GM18519 (cell line): Measurements from ENCODE around the gene FRYL.

Experiments used
- ATAC-seq: cut with Tn5 transposase; IDR thresholded peaks from one replicate; pipeline ENCODE4 v1.9.1; 2021; ENCODE audit warnings: mild to moderate bottlenecking, moderate library complexity; ENCODE audit not compliant: unreplicated experiment, low FRiP score

The FRYL gene

GRCh38 chr4:48570646-48571220, 209.3 kb downstream of the FRYL start:
- no peak for ATAC-seq

DNA sequence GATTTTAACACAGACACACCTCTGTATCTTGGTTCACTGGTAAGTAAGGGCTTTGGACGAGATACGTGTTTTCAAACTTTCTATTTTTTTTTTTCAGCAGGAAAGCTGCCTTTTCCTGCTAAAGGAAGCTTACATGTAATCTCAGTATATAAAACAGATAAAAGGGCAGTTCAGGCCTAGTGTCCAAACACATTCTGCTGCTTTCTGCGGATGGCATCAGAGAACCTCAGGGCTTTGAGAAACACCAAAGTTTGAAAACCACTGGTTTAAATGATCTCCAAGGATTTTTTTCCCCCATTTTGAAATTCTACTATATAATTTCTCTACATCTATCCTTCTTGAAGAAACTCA, 214.1 kb downstream of the FRYL start:
- ATAC-seq, result no peak

GRCh38 chr4:48565362-48566033, 214.6 kb downstream of the FRYL start:
- ATAC-seq, result peak; percentile 52

DNA sequence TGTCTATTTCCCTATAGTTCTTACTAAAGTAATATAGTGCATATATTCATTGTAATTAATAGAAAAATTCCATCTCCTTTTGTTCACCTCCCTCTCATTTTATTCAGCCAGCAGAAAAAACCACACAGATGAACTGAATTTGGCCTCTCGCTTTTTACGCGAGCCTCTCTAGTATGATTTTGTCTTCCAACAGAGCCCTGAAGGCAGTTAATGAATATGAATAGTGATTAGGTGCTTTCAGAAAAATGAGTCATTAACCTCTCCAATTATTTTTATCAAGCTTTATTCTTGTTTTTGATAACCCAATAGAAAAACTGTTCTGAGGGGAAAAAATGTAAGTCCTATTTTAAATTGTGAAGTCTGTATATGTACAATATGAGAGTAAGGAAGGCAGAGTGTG, 215.9 kb downstream of the FRYL start:
- no peak for ATAC-seq

- ATAC-seq, result no peak
These were observed 221.3 kb downstream of the FRYL start for GRCh38 chr4:48558819-48559218.

DNA sequence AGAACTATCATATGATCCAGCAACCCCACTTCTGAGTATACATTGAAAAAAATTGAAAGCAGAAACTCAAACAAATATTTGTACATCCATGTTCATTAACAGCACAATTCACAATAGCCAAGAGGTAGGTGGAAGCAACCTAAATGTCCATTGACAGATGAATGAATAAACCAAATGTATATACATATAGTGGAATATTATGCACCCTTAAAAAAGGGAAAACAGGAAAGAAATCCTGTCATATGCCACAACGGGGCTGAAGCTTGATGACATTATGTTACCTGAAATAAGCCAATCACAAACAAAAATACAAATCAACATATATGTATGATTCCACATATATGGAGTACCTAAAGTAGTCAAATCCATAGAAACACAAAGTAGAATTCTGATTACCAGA, 222.1 kb downstream of the FRYL start:
- no peak for ATAC-seq

DNA sequence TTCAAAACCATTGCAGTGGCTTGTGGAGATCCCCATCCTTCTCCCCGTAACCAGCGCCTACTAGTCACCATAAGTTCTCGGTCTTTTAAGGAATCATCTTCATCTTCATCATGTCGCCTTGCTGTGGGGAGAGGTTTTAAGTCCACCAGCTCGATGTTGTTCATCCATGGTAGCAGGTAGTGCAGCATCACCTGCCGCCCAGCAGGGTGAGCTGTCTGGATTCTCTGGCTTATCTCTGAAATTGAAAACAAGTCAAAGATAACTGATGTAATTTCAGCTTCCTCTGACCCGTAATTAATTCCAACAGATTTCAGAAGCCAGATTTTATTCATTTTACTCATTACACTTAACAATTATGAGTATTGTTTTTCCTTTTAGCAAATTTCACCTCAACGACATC, 222.6 kb downstream of the FRYL start:
- no peak for ATAC-seq

DNA sequence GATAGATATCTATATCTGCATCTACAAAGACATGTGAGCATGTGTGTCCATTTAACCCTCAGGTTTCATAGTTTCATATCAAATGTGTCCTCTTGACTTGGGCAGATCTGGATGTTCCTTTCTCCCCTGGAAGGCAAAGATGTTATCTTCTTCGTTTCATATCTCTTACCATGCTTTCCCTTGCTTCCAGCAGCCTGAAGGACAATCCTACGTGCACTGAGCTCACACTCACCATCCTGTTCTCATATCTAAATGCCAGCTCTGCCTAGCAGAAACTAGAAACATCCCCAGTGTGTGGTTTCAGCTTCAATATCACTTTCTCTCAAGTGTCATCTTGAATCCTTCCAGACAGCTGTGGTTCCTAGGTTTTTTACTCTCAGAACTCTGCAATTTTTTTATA, 223.8 kb downstream of the FRYL start:
- ATAC-seq, result no peak

DNA sequence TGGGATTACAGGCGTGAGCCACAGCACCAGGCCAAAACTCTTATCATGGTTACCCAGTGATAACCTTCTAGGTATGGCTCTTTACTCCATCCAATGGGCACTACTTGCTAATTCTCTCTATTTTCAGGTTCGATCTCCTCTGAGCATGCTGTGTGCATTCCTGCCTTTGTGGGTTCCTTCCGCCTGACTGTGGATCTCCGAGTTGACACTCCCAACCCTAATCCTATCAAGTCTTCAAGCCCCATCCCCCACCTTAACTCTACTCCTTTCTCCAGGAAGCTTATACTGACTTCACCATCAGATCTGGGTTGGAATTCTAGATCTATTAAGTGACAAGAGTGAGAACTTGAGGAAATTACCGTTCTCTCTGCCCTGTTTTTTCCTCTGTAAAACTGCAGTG, 225.5 kb downstream of the FRYL start:
- no peak for ATAC-seq

GRCh38 chr4:48553720-48554119, 226.4 kb downstream of the FRYL start:
- ATAC-seq, result no peak

DNA sequence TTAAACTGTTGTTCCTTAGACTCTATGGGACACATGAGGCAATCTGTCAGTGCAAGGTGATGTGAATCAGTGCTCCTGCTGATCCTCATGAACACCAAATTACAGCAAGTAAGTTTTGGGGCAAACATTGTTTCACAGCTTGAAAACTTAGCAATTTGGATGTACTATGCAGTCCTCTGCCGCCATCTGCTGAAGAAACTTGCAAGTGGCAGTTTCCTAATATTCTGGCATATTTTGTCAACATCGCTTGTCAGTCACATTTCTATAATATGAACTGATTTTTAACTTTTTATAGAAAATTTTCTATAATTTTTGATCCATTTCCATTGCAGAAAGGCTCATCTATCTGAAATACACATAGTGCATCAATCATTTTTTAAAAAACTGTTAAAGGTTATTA, 233.7 kb downstream of the FRYL start:
- no peak for ATAC-seq

- ATAC-seq, result no peak
These were observed 236.3 kb downstream of the FRYL start for GRCh38 chr4:48543796-48544195.

GRCh38 chr4:48542888-48543287, 237.2 kb downstream of the FRYL start:
- no peak for ATAC-seq

DNA sequence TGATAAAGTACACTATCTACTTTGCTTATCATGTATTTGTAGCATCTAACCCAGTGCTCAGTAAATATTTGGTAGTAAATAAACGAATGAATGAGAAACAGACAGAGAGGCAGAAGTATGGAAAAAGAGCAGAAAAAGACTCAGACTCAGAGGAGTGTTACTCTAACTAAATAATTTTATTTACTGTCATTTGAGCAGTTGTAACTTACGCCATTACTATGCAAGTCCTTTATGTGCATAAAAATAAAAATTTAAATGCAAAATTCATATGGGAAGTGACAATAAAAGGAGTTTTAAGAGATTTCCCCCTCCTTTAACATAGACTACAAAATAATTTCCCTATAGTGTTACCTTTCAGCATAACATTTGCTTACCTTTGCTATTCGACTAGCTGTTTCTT, 240.5 kb downstream of the FRYL start:
- ATAC-seq, result no peak

- no peak for ATAC-seq
These were observed 241.7 kb downstream of the FRYL start for GRCh38 chr4:48538358-48538757.

- no peak for ATAC-seq
These were observed 253.7 kb downstream of the FRYL start for GRCh38 chr4:48526406-48526805.

DNA sequence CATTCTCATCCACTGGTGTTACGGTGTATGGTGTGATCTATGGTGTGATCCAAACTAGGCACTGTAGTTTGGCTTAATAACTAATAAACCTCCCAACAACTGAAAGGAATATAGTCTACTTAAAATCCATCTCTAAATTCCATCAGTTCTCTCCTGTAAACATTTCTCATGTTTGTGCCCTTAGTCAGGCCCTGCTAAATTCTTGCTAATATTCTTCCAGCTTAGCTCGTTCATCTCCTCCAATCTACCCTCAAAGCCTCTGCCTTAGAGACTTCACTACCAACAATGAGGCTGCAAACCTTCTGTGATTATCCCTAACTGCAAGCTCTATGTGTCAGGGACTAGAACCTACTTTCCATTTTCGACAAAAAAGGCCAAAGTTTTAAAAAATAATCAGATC, 261.9 kb downstream of the FRYL start:
- no peak for ATAC-seq

- no peak for ATAC-seq
These were observed 270.5 kb downstream of the FRYL start for GRCh38 chr4:48509543-48509942.

DNA sequence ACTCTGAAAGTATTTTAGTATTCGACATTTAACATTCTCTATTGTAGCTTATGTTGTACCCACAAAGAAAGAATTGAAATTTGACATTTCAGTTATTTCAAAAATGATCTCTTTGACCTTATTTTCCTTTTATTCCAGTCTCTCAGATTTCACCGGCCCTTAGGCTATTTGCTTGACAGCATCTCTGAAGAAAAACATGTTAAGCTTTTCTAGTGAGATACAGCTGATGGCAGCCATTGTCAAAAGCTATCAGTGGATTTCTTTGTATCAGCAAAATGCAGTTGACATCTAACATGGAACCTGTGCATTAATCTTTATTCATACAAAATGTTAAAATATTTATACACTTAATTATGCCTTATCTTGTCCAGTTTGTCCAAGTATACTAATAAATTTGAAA, 273.4 kb downstream of the FRYL start:
- ATAC-seq, result no peak

DNA sequence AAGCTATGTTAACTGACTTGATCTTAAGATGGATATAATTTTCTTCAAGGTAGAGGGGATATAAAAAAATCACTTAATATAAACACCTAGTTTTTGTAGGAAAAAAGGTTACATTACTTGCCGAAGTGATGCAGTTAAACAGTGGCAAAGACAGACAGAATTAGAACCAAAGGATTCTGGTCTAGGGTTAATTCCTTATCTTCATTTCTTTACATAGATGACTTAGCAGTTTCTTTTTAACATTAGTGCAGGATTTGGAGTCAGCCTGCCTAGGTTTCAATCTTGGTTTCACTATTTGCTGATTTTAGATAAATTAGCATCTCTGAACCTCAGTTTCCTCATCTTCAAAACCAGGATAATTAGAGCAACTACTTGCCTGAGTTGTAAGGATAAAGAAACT, 275.7 kb downstream of the FRYL start:
- no peak for ATAC-seq

DNA sequence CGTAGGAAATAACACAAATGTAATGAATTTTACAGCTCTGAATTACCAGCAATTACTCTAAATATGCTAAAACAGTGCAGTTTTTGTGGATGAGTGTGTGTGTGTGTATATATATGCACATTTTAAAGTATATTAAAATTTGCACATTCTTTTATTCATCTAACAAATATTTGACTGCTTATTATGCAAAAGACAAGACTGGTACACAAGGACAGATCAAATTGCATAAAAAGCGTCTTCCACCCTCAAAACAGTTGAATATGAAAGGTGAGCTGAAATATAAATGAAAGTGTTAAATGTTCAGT, 276.1 kb downstream of the FRYL start:
- ATAC-seq, result no peak

- ATAC-seq, result no peak
These were observed 276.6 kb downstream of the FRYL start for GRCh38 chr4:48503233-48504025.
